ENCODE data around the gene IMPDH1.

DNA sequence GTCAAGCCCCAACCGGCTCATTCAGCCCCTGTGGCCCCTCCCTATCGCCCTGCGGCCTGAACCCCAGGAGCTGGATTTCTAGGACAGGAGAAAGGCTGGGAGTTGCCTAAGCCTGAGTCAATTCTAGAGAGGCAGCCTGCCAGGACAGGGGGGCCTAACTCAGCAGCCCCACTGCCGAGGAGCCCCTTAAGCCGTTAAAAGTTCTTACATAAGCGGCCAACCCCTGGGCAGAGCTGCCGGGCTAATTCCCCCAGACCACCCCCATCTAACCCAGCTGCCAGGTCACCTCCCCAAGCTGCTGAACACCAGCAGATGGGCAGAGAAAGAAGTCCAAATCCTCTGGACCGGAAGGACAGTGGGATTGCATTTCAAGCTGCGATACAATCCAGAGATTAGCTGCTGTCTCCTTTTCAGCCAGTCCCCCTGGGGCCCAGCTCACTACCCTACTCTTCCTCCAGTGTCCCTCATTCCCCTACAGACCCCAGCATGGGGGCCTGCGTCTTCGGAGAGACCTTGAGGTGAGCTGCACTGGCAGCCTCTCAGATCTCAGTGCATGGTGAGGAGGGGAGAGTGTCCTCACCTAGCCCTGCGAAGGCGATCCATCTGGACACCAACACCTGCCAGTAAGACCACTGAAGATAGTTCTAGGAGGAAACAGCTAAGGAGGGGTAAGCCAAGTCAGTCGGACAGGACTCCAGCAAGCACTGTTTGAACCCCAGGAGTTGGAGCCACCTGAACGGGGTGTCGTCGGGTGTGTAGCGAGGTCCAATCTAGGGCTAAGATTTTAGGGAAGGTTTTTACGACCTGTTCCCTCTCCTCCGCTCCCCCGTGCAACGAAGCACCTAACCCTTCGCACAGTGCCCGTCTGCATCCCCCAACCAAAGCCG lies 830 bp downstream of the IMPDH1 start:
- TF ChIP-seq, protein P1, sequence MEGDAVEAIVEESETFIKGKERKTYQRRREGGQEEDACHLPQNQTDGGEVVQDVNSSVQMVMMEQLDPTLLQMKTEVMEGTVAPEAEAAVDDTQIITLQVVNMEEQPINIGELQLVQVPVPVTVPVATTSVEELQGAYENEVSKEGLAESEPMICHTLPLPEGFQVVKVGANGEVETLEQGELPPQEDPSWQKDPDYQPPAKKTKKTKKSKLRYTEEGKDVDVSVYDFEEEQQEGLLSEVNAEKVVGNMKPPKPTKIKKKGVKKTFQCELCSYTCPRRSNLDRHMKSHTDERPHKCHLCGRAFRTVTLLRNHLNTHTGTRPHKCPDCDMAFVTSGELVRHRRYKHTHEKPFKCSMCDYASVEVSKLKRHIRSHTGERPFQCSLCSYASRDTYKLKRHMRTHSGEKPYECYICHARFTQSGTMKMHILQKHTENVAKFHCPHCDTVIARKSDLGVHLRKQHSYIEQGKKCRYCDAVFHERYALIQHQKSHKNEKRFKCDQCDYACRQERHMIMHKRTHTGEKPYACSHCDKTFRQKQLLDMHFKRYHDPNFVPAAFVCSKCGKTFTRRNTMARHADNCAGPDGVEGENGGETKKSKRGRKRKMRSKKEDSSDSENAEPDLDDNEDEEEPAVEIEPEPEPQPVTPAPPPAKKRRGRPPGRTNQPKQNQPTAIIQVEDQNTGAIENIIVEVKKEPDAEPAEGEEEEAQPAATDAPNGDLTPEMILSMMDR (conservative IDR thresholded peaks at IDR 0.05 in 1 of 2, IDR thresholded peaks at IDR 0.05 in 1 of 2; ENCODE audit: extremely low read depth in 1 of 2, insufficient read depth in 1 of 2, low read depth in 1 of 2, low read length in 2 of 2), result no peak
- TF ChIP-seq EZH2 (IDR thresholded peaks at IDR 0.05; ENCODE audit: borderline replicate concordance, low read length), result no peak
